ENCODE measurements around the gene MCOLN1.
"Not testable (repeated sequence)": the region's sequence is repeated elsewhere in the genome, so short reads cannot be mapped to it uniquely, and the experiment has no call there.

The MCOLN1 gene

DNA sequence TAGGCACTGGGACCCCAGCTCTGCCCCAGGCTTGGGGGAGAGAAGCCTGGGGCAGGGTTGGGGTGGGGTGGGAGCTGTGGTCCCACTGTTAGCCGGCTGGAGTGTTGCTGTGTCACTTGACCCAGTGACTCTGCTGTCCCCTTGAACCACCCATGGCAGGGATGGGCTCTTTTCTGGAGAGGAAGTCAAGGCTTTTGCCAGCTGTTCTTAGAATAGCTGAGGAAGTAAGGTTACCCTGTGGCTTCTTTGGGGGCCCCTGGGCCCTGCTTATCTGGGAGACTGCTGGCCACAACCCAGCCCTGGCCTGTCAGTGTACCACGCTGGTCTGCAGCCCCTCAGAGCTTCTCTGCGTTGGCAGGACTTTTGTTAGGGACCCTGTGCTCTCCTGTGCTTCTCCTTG lies 22.2 kb downstream of the MCOLN1 start:
- no peak for DNase-seq

DNA sequence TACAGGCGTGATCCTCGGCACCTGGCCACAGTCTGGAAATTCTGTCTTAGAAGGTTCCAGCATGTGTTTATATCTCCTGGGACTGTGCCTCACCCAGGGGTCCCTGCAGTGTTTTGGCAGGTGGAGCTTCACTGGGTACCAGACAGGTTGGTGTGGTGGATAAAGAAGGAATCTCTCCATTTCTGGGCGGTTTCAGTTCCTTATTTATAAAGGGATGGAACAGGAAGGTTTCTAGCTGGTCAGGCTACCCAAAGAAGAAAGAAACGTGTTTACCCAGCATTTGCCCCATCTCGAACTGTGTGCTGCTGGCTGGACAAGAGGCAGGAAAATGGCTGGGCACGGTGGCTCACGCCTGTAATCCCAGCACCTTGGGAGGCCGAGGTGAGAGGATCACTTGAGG lies 22.9 kb downstream of the MCOLN1 start:
- no peak for DNase-seq

- no peak for DNase-seq
Measured at GRCh38 chr19:7545904-7546303, 23.5 kb downstream of the MCOLN1 start.

- no peak for DNase-seq
Measured at GRCh38 chr19:7547159-7547558, 24.7 kb downstream of the MCOLN1 start.

DNA sequence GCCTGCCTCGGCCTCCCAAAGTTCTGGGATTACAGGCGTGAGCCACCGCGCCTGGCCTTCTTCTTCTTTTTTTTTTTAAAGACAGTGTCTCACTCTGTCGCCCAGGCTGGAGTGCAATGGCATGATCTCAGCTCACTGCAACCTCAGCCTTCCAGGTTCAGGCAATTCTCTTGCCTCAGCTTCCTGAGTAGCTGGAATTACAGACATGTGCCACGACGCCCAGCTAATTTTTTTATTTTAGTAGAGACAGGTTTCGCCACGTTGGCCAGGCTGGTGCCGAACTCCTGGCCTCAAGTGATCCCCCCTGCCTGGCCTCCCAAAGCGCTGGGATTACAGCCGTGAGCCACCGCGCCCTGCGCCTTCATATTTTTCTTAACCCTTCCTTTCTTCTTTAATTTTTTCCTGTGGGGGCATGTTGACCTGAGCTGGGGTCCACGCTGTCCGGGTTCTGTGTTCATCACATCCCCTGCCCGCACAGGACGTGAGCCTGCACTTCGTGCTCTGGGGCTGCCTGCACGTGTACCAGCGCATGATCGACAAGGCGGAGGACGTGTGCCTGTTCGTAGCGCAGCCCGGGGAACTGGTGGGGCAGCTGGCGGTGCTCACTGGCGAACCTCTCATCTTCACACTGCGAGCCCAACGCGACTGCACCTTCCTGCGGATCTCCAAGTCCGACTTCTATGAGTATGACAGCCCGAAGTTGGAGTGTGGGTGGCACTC lies 27.2 kb downstream of the MCOLN1 start:
- DNase-seq: no peak

DNA sequence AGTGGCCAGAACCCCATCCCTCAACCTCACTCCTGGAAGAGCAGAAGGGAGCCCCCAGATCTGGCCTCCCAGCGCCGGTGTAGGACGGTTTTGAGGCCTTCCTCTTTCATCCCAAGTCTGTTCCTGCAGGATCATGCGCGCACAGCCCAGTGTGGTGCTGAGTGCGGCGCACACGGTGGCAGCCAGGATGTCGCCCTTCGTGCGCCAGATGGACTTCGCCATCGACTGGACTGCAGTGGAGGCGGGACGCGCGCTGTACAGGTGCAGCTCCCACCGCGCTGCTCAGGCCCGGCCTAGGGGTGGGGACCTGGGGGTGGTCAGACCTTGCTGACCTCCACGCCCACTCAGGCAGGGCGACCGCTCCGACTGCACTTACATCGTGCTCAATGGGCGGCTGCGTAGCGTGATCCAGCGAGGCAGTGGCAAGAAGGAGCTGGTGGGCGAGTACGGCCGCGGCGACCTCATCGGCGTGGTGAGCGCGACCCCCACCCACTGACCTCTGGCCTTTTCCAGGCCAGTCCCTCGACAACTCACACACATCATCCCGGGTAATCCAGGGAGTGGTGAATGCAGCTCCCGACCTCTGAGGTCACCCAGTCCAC lies 27.8 kb downstream of the MCOLN1 start:
- DNase-seq: no peak

DNA sequence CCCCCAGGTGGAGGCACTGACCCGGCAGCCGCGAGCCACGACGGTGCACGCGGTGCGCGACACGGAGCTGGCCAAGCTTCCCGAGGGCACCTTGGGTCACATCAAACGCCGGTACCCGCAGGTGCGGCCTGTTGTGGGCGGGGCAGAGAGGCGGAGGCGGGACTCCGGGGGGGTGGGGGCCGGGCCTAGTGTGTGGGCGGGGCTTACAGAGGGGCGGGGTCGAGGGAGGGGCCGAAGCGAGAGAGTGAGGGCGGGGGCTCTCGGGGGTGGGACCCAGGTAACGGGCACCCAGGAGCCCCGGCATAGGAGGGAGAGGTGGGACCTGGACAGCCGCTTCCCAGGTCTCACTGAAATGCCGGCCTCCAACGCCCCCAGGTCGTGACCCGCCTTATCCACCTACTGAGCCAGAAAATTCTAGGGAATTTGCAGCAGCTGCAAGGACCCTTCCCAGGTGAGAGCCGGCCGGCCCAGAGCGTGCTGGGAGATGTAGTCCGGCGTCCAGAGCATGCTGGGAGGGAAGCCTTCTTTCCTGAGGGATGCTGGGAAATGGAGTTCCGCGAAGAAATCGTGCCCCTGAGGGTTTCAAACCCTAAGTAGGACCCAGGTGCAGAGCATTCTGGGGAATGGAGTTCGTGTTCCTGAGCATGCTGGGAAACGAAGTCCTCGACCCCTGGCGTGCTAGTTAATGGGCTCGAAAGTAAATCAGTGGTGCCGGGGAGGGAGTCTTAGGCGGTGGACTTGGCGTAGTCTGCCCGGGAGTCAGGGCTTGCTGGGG lies 28.8 kb downstream of the MCOLN1 start:
- no peak for DNase-seq

DNA sequence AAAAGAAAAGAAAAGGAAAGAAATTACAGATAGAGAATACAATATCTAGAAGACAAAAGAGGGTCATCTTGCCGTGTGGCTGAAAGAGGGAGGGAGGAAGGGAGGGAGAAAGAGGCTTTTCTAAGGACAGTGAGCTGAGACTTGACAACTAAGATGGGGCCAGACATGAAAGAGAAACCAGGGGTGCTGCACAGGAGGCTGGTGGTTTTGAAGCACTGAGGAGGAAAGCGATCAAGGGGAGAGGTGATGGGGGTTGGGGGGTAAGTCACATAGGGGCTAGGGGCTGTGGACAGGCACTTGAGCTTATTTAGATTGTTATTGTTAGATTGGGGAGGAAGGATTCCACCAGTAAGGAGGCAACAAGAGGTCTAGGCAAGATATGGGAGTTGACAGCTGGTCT lies 30.4 kb downstream of the MCOLN1 start:
- no peak for DNase-seq

DNA sequence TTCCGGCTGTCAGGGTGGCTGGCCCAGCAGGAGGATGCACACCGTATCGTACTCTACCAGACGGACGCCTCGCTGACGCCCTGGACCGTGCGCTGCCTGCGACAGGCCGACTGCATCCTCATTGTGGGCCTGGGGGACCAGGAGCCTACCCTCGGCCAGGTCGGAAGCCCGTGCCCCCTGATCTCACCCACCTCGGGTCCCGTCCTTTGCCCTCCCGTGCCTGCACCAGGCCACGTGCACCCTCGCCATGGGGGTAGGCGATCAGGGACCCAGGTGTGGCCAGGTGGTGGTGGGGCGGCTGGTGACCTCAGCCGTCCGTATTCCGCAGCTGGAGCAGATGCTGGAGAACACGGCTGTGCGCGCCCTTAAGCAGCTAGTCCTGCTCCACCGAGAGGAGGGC lies 32.1 kb downstream of the MCOLN1 start:
- no peak for DNase-seq

- no peak for DNase-seq
Measured at GRCh38 chr19:7554990-7555864, 32.8 kb downstream of the MCOLN1 start.

DNA sequence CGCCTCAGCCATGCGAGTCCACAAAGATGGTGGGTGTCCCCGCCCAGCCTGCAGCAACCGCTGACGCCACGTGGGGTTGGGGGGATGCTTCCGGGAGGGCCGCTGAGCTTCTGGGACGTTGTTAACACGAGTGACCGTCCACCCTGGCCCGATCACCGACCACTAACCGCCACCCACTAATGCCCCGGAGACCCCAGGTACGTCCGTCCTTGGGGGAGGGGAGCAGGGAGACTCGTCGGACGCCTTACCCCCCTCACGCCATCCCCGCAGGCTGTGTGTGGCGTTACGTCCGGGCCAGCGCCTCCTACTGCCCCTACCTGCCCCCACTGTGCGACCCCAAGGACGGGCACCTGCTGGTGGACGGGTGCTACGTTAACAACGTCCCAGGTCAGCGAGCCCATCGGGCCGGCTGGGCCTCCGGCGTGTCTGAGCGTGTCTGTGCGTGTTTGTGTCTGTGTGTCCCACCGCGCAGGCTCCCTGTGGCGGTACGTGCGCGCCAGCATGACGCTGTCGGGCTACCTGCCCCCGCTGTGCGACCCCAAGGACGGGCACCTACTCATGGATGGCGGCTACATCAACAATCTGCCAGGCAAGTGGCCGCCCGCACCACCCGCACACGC lies 34.4 kb downstream of the MCOLN1 start:
- no peak for DNase-seq

GRCh38 chr19:7558667-7559066 lies 36.2 kb downstream of the MCOLN1 start:
- no peak for DNase-seq

DNA sequence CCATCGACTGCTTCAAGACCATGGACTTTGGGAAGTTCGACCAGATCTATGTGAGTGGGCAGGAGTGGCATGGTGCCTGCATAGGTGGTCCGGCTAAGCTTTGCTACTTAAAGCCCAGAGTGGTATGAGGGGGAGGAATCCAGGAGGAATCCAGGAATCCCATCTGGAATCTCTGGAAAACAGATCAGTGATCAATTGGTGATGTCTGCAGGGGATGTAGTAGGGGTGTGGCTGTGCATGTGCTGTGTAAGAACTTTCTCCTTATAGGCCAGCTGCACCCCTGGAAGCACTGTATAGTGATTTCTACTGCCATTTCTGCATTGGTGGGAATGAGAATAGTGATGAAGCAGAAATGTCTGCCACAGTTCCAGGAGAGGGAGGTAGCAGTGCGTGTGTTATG lies 36.7 kb downstream of the MCOLN1 start:
- DNase-seq: no peak

GRCh38 chr19:7560255-7560654 lies 37.8 kb downstream of the MCOLN1 start:
- DNase-seq: no peak

DNA sequence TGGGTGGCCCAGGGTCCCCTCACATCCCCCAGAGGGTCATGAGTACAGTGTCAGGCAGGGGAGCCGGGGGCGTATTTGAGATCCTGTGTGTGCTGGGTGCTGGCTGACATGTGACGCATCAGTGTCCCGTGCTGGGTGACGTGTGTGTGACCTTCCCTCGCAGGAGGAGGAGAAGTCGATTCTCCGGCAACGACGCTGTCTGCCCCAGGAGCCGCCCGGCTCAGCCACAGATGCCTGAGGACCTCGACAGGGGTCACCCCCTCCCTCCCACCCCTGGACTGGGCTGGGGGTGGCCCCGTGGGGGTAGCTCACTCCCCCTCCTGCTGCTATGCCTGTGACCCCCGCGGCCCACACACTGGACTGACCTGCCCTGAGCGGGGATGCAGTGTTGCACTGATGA lies 38.9 kb downstream of the MCOLN1 start:
- DNase-seq: no peak

GRCh38 chr19:7562646-7563393 lies 40.4 kb downstream of the MCOLN1 start:
- DNase-seq: no peak

DNA sequence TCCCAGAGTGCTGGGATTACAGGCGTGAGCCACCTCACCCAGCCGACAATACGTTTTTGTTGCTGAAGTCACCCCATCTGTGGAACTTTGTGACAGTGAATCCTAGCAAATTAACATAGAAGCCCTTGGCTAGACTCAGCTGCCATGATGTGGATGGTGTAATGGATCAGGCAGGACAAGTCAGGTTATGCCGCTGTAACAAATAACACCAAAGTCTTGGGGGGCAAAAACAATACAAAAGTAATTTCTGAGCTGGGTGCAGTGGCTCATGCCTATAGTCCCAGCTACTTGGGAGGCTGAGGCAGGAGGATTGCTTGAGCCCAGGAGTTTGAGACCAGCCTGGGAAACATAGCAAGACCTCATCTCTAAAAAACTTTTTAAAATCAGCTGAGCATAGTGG lies 42.4 kb downstream of the MCOLN1 start:
- no peak for DNase-seq

DNA sequence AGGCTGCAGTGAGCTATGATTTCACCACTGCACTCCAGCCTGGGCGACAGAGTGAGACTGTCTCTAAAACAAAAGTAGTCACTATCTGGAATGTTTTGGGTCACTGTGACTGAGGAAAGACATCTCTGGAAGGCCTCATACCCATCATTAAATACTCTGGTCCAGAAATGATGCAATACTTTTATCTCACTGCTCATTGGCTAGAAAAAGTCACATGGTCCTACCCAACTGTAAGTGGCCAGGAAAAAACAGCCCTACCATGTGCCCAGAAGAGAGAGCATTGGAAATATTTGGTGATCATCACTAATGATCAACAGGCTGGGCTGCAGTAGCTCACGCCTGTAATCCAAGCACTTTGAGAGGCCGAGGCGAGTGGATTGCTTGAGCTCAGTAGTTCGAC lies 42.9 kb downstream of the MCOLN1 start:
- no peak for DNase-seq

DNA sequence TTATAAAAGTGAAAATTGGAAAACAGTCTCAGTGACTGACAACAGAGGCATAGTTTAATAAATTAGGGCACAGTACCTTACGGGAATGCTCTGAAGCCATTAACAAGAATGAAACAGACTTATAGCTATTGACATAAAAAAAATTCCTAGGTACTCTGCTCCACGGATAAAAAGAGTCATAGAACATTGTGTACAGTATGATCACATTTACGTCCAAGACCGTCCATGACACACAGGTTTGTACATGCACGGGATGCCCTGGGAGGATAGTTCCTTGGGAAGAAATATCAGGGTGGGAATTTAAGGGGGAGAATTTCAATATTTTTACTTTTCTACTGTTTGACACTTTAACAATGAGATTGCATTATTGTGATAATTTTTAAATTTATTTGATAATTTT lies 48.3 kb downstream of the MCOLN1 start:
- DNase-seq: no peak

- no peak for DNase-seq
Measured at GRCh38 chr19:7575434-7576040, 53.1 kb downstream of the MCOLN1 start.

DNA sequence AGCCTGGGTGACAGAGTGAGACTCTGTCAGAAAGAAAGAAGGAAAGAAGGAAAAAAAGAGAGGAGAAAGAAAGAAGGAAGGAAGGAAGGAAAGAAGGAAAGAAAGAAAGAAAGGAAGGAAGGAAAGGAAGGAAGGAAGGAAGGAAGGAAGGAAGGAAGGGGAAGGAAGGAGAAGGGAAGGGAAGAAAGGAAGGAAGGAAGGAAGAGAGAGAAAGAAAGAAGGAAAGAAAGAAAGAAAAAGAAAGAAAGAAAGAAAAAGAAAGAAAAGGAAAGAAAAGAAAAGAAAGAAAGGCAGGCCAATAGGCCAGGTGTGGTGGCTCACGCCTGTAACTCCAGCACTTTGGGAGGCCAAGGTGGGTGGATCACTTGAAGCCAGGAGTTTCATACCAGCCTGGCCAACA lies 55.0 kb downstream of the MCOLN1 start:
- not testable (repeated sequence) for DNase-seq

- no peak for DNase-seq
Measured at GRCh38 chr19:7578127-7578526, 55.7 kb downstream of the MCOLN1 start.

Data from NCI-H774 (cell line).